ENCODE data around the gene TACR1.
"Not testable (repeated sequence)": the region's sequence is repeated elsewhere in the genome, so short reads cannot be mapped to it uniquely, and the experiment has no call there.

Gene TACR1

GRCh38 chr2:75147884-75148283 is 51.4 kb downstream of the TACR1 start:
- H3K4me3 Mint-ChIP-seq; H3K9me3 Mint-ChIP-seq; DNase-seq; ATAC-seq (replicated peaks); H3K27ac Mint-ChIP-seq; H3K4me1 Mint-ChIP-seq; H3K27me3 Mint-ChIP-seq; H3K36me3 Mint-ChIP-seq: not testable (repeated sequence)

- ATAC-seq (replicated peaks): no peak
- Mint-ChIP-seq H3K9me3 (peaks cover 0 to 1% of the 10 kb centered on the region in 2 donors), H3K27me3 (peaks cover 8 to 13% of the 10 kb centered on the region in 2 donors)
Observed at GRCh38 chr2:75146606-75147332, 52.6 kb downstream of the TACR1 start.

GRCh38 chr2:75146221-75146605 is 53.1 kb downstream of the TACR1 start:
- not testable (repeated sequence) for H3K9me3 Mint-ChIP-seq; H3K4me3 Mint-ChIP-seq; H3K4me1 Mint-ChIP-seq; ATAC-seq (replicated peaks); H3K27ac Mint-ChIP-seq; H3K36me3 Mint-ChIP-seq; DNase-seq
- H3K27me3 Mint-ChIP-seq: peaks cover 8 to 14% of the 10 kb centered on the region in 2 donors

More at GRCh38 chr2:75146606-75147332, 52.6 kb downstream of the TACR1 start:
- Mint-ChIP-seq H3K36me3 (peaks cover 0 to 3% of the 10 kb centered on the region in 2 donors), H3K27ac (no peak overlapping the region), H3K4me1 (peaks cover 4 to 8% of the 10 kb centered on the region in 2 donors), H3K4me3 (no peak overlapping the region)
- no peak for DNase-seq

- Mint-ChIP-seq H3K4me1 (no peaks in the 10 kb centered on the region), H3K27ac (no peak overlapping the region), H3K4me3 (no peak overlapping the region), H3K36me3 (no peaks in the 10 kb centered on the region), H3K27me3 (peaks cover 8 to 14% of the 10 kb centered on the region in 2 donors), H3K9me3 (no peaks in the 10 kb centered on the region)
- no peak for DNase-seq
- no peak for ATAC-seq (replicated peaks)
Observed at GRCh38 chr2:75142081-75142480, 57.2 kb downstream of the TACR1 start.

- H3K4me1 Mint-ChIP-seq: no peaks in the 10 kb centered on the region
- no peak overlapping the region for H3K27ac Mint-ChIP-seq
- no peak for ATAC-seq (replicated peaks)
- no peaks in the 10 kb centered on the region for H3K36me3 Mint-ChIP-seq
- H3K9me3 Mint-ChIP-seq: no peaks in the 10 kb centered on the region
- H3K4me3 Mint-ChIP-seq: no peak overlapping the region
- no peak for DNase-seq
- H3K27me3 Mint-ChIP-seq: peaks cover 8 to 14% of the 10 kb centered on the region in 2 donors
Observed at GRCh38 chr2:75140288-75140687, 59.0 kb downstream of the TACR1 start.

- Mint-ChIP-seq H3K9me3 (no peaks in the 10 kb centered on the region), H3K4me1 (no peaks in the 10 kb centered on the region), H3K4me3 (no peak overlapping the region), H3K36me3 (no peaks in the 10 kb centered on the region), H3K27ac (no peak overlapping the region), H3K27me3 (peaks cover 8 to 14% of the 10 kb centered on the region in 2 donors)
- ATAC-seq (replicated peaks) (no peak), DNase-seq (no peak)
Observed at GRCh38 chr2:75139171-75139570, 60.1 kb downstream of the TACR1 start.

GRCh38 chr2:75138528-75138927 is 60.8 kb downstream of the TACR1 start:
- Mint-ChIP-seq H3K36me3 (no peaks in the 10 kb centered on the region), H3K27ac (no peak overlapping the region)

GRCh38 chr2:75135776-75136400 is 63.4 kb downstream of the TACR1 start:
- H3K9me3 Mint-ChIP-seq: no peaks in the 10 kb centered on the region
- H3K27ac Mint-ChIP-seq: no peak overlapping the region
- H3K4me3 Mint-ChIP-seq: no peak overlapping the region
- ATAC-seq (replicated peaks) (no peak), DNase-seq (no peak)
- no peaks in the 10 kb centered on the region for H3K27me3 Mint-ChIP-seq
- no peaks in the 10 kb centered on the region for H3K36me3 Mint-ChIP-seq
- H3K4me1 Mint-ChIP-seq: no peaks in the 10 kb centered on the region

More at GRCh38 chr2:75138528-75138927, 60.8 kb downstream of the TACR1 start:
- Mint-ChIP-seq H3K4me3 (no peak overlapping the region), H3K4me1 (no peaks in the 10 kb centered on the region), H3K9me3 (no peaks in the 10 kb centered on the region), H3K27me3 (peaks cover 8 to 14% of the 10 kb centered on the region in 2 donors)
- DNase-seq (no peak), ATAC-seq (replicated peaks) (no peak)

- no peaks in the 10 kb centered on the region for H3K9me3 Mint-ChIP-seq
- DNase-seq: no peak
- H3K36me3 Mint-ChIP-seq: no peaks in the 10 kb centered on the region
- no peaks in the 10 kb centered on the region for H3K4me1 Mint-ChIP-seq
- no peak for ATAC-seq (replicated peaks)
- H3K4me3 Mint-ChIP-seq: no peak overlapping the region
- no peak overlapping the region for H3K27ac Mint-ChIP-seq
- peaks cover 0 to 3% of the 10 kb centered on the region in 2 donors for H3K27me3 Mint-ChIP-seq
Observed at GRCh38 chr2:75134860-75135259, 64.5 kb downstream of the TACR1 start.

GRCh38 chr2:75133621-75134570 is 65.4 kb downstream of the TACR1 start:
- H3K27me3 Mint-ChIP-seq: peaks cover 0 to 3% of the 10 kb centered on the region in 2 donors
- H3K9me3 Mint-ChIP-seq: no peaks in the 10 kb centered on the region
- no peak for DNase-seq
- no peaks in the 10 kb centered on the region for H3K4me1 Mint-ChIP-seq
- no peak overlapping the region for H3K27ac Mint-ChIP-seq
- H3K4me3 Mint-ChIP-seq: no peak overlapping the region
- no peak for ATAC-seq (replicated peaks)
- H3K36me3 Mint-ChIP-seq: no peaks in the 10 kb centered on the region

GRCh38 chr2:75130171-75130570 is 69.1 kb downstream of the TACR1 start:
- H3K4me3 Mint-ChIP-seq: no peak overlapping the region
- DNase-seq (no peak), ATAC-seq (replicated peaks) (peak in 1 of 2 donors; percentile 54)
- no peak overlapping the region for H3K27ac Mint-ChIP-seq
- H3K4me1 Mint-ChIP-seq: no peaks in the 10 kb centered on the region
- peaks cover 0 to 3% of the 10 kb centered on the region in 2 donors for H3K27me3 Mint-ChIP-seq
- peaks cover 0 to 2% of the 10 kb centered on the region in 2 donors for H3K36me3 Mint-ChIP-seq
- H3K9me3 Mint-ChIP-seq: peaks cover 0 to 3% of the 10 kb centered on the region in 2 donors

GRCh38 chr2:75123876-75124275 is 75.4 kb downstream of the TACR1 start:
- Mint-ChIP-seq H3K27me3 (no peaks in the 10 kb centered on the region), H3K4me3 (no peak overlapping the region), H3K36me3 (peaks cover 0 to 2% of the 10 kb centered on the region in 2 donors), H3K27ac (no peak overlapping the region), H3K4me1 (no peaks in the 10 kb centered on the region), H3K9me3 (peaks cover 0 to 3% of the 10 kb centered on the region in 2 donors)
- no peak for DNase-seq
- no peak for ATAC-seq (replicated peaks)

- no peaks in the 10 kb centered on the region for H3K4me1 Mint-ChIP-seq
- H3K9me3 Mint-ChIP-seq: no peaks in the 10 kb centered on the region
- no peaks in the 10 kb centered on the region for H3K36me3 Mint-ChIP-seq
- no peak overlapping the region for H3K27ac Mint-ChIP-seq
- DNase-seq (no peak), ATAC-seq (replicated peaks) (no peak)
- no peak overlapping the region for H3K4me3 Mint-ChIP-seq
- peaks cover 0 to 6% of the 10 kb centered on the region in 2 donors for H3K27me3 Mint-ChIP-seq
Observed at GRCh38 chr2:75113231-75113869, 86.0 kb downstream of the TACR1 start.

- H3K4me3 Mint-ChIP-seq: no peak overlapping the region
- peaks cover 4 to 6% of the 10 kb centered on the region in 2 donors for H3K27me3 Mint-ChIP-seq
- ATAC-seq (replicated peaks) (no peak), DNase-seq (no peak)
- H3K27ac Mint-ChIP-seq: no peak overlapping the region
- H3K4me1 Mint-ChIP-seq: no peaks in the 10 kb centered on the region
- no peaks in the 10 kb centered on the region for H3K9me3 Mint-ChIP-seq
- no peaks in the 10 kb centered on the region for H3K36me3 Mint-ChIP-seq
Observed at GRCh38 chr2:75108937-75109482, 90.3 kb downstream of the TACR1 start.
